GM12872 (cell line): ENCODE results near the gene MYO10.

Experiments used
- TF ChIP-seq, protein P1 (sequence below): IDR thresholded peaks from 3 replicates; pipeline ENCODE4 v1.5.1; 2011; ENCODE audit warnings: low read depth, mild to moderate bottlenecking, low read length, moderate library complexity; ENCODE audit not compliant: insufficient read depth

The MYO10 gene

DNA sequence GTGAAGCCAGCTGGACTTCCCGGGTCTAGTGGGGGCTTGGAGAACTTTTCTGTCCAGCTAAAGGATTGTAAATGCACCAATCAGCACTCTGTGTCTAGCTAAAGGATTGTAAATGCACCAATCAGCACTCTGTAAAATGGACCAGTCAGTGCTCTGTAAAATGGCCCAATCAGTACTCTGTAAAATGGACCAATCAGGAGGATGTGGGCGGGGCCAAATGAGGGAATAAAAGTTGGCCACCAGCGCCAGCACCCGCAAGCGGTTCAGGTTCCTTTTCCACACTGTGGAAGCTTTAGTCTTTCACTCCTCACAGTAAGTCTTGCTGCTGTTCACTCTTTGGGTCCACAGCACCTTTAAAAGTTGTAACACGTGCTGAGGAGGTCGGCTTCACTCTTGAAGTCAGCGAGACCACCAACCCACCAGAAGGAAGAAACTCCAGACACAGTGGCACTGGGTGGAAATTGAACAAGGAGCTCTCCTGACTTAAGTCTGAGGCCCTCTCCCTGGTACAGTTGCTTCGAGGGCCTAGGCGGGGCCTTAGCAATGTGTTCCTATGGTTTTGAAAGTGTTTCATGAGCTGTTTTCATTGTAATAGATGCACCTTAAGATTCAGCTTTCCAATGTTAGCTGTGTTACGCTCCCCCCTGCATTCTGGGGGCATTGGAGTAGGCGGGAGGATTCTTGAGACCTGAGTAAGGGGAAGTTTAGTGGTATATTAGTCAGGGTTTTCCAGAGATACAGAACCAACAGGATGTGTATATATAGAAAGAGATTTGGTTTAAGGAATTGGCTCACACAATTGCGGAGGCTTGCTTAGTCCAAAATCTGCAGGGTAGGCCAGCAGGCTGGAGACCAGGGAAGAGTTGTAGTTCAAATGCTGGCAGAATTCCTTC lies 21.5 kb upstream of the MYO10 start:
- TF ChIP-seq, protein P1, sequence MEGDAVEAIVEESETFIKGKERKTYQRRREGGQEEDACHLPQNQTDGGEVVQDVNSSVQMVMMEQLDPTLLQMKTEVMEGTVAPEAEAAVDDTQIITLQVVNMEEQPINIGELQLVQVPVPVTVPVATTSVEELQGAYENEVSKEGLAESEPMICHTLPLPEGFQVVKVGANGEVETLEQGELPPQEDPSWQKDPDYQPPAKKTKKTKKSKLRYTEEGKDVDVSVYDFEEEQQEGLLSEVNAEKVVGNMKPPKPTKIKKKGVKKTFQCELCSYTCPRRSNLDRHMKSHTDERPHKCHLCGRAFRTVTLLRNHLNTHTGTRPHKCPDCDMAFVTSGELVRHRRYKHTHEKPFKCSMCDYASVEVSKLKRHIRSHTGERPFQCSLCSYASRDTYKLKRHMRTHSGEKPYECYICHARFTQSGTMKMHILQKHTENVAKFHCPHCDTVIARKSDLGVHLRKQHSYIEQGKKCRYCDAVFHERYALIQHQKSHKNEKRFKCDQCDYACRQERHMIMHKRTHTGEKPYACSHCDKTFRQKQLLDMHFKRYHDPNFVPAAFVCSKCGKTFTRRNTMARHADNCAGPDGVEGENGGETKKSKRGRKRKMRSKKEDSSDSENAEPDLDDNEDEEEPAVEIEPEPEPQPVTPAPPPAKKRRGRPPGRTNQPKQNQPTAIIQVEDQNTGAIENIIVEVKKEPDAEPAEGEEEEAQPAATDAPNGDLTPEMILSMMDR, result no peak

- TF ChIP-seq, protein P1, result no peak
Measured at GRCh38 chr5:16953729-16954128, 17.6 kb upstream of the MYO10 start.

DNA sequence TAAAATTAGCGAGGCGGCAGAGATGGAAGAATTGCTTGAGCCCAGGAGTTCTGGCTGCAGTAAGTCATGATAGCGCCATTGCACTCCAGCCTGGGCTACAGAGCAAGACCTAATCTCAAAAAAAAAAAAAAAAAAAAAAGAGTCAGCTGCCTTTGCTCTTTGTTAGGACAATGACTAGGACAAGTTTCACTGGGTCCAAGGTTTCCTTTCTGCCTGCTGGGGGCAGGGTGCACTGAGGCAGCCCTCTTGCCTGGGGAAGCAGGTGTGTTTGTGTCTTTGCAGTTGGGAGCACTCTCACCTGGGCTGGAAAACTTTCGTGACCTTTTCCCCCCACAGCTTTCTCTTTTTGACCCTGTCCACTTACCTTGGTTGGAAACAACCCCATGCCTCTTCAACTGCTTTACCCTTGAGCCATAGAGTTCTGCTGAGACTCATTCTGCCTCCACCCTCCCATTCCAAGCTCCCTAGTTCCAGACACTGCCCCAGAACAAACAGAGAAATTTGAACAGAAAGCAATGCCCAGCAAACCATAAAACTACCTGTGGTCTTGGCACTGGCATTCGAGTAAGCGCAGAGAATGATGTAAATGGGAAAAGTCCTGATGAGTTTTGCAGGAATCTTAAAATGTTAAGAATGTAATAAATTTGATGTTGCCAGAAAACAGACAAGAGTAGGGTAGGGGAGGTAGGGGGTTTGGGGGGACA lies 17.0 kb upstream of the MYO10 start:
- TF ChIP-seq, protein P1, result no peak

DNA sequence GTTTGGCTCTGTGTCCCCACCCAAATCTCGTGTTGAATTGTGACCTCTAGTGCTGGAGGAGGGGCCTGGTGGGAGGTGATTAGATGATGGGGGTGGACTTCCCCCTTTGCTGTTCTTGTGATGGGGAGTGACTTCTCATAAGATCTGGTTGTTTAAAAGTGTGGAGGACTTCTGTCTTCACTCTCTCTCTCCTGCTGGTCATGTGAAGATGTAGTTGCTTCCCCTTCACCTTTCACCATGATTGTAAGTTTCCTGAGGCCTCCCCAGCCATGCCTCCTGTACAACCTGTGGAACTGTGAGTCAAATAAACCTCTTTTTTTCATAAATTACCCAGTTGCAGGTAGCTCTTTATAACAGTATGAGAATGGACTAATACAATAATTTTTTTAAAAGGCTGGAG lies 10.6 kb upstream of the MYO10 start:
- TF ChIP-seq, protein P1, result no peak

GRCh38 chr5:16944816-16945562 lies 8.9 kb upstream of the MYO10 start:
- TF ChIP-seq, protein P1, result no peak

GRCh38 chr5:16943846-16944678 lies 8.0 kb upstream of the MYO10 start:
- TF ChIP-seq, protein P1, result no peak
